ENCODE measurements around the gene HOXC10. TPM values are rescaled to one million over a fixed set of nuclear protein-coding genes. Genes with fewer than 3 reads are reported as not detected.

Gene HOXC10
- total and polyA plus RNA-seq, 2 of the 8 experiments (the other 6 are each of a cell fraction or from before 2014, with no cell fraction given), result not detected

DNA sequence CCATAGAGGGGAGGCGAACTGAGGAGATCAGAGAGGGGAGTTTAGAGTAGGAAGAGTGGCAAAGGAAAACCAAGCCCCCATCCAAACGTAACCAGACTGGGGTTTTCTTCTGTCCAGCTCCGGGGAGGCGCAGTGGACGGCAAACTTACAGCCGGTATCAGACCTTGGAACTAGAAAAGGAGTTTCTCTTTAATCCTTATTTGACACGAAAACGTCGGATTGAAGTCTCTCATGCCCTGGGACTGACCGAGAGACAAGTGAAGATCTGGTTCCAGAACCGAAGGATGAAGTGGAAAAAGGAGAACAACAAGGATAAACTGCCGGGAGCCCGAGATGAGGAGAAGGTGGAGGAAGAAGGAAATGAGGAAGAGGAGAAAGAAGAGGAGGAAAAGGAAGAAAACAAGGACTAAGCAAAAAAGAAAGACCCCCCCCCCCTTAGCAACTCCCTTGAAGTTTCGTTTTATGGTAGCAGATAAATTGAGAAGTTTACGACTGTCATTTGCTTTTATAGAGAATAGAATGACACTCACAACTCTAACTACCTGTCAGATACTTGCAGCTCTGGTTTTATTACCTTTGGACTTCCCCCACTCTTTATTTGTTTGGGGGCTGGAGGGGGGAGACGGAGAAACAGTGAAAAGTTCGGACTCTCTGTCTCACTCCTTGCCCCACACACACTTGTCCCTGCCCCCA, 26.2 kb downstream of the HOXC10 start (continued):
- TF ChIP-seq, protein P1, sequence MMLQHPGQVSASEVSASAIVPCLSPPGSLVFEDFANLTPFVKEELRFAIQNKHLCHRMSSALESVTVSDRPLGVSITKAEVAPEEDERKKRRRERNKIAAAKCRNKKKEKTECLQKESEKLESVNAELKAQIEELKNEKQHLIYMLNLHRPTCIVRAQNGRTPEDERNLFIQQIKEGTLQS (IDR thresholded peaks at IDR 0.05; ENCODE audit: insufficient read depth, low read depth, low read length), result no peak
- TF ChIP-seq SP4 (IDR thresholded peaks at IDR 0.05; ENCODE audit: low read length) (no peak), RFX5 (IDR thresholded peaks at IDR 0.05; ENCODE audit: borderline replicate concordance, low read depth, low read length) (no peak), CREB1 (IDR thresholded peaks at IDR 0.05) (no peak), ASH2L (IDR thresholded peaks at IDR 0.05; ENCODE audit: low read length) (peak; percentile 5), SP1 (IDR thresholded peaks at IDR 0.05; ENCODE audit: low read depth, low read length) (0 out of 2 replicates have a peak, but pooled peaks have one; percentile 10), SIN3A (conservative IDR thresholded peaks at IDR 0.05 in 1 of 2, IDR thresholded peaks at IDR 0.05 in 1 of 2; ENCODE audit: low read depth in 1 of 2, low read length in 2 of 2) (no peak), TAF7 (optimal IDR thresholded peaks at IDR 0.05; ENCODE audit: borderline replicate concordance, low read depth, low read length) (no peak), JUN (IDR thresholded peaks at IDR 0.05; ENCODE audit: low read depth, low read length) (no peak), SRF (IDR thresholded peaks at IDR 0.05; ENCODE audit: low read depth, low read length) (no peak), KDM4A (IDR thresholded peaks at IDR 0.05; ENCODE audit: low read depth, low read length, severe bottlenecking) (no peak)
- TF ChIP-seq, protein P2, sequence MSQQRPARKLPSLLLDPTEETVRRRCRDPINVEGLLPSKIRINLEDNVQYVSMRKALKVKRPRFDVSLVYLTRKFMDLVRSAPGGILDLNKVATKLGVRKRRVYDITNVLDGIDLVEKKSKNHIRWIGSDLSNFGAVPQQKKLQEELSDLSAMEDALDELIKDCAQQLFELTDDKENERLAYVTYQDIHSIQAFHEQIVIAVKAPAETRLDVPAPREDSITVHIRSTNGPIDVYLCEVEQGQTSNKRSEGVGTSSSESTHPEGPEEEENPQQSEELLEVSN (IDR thresholded peaks at IDR 0.05), result no peak
- TF ChIP-seq, protein P3, sequence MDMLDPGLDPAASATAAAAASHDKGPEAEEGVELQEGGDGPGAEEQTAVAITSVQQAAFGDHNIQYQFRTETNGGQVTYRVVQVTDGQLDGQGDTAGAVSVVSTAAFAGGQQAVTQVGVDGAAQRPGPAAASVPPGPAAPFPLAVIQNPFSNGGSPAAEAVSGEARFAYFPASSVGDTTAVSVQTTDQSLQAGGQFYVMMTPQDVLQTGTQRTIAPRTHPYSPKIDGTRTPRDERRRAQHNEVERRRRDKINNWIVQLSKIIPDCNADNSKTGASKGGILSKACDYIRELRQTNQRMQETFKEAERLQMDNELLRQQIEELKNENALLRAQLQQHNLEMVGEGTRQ (IDR thresholded peaks at IDR 0.05; ENCODE audit: low read length), result no peak
